Measurements from ENCODE around the gene LY86. TPM values are rescaled to one million over a fixed set of nuclear protein-coding genes. Genes with fewer than 3 reads are reported as not detected.

The LY86 gene
- total RNA-seq, 2 donors from 2014 or later, result 2.3 TPM; not detected in 1

GRCh38 chr6:6683969-6684833, 95.7 kb downstream of the LY86 start:
- Histone ChIP-seq H3K4me1 (peaks cover 69% of the 10 kb centered on the region), H3K27me3 (no peaks in the 10 kb centered on the region), H3K36me3 (replicated peaks in 1 of 2; ENCODE audit: insufficient read depth in 1 of 2, low read depth in 2 of 2) (no peaks in the 10 kb centered on the region), H3K4me3 (no peak overlapping the region), H3K27ac (peak overlapping the region; percentile 39 to 71 (median 56)), H3K9me3 (no peaks in the 10 kb centered on the region)
- peak; percentile 22 for ATAC-seq
- 12 to 21% methylated on average over 13 of the region's 13 CpGs for WGBS, 2 donors
- TF ChIP-seq CTCF (IDR thresholded peaks at IDR 0.05), result no peak
- TF ChIP-seq POLR2A (IDR thresholded peaks at IDR 0.05), result no peak
- intact Hi-C loops (cut with DNase I), result no loop called here
- DNase-seq, result peak in 1 of 4 donors; percentile 52

- no peaks in the 10 kb centered on the region for H3K36me3 ChIP-seq (replicated peaks in 1 of 2; ENCODE audit: insufficient read depth in 1 of 2, low read depth in 2 of 2)
- TF ChIP-seq POLR2A (IDR thresholded peaks at IDR 0.05), result no peak
- no peak for TF ChIP-seq CTCF (IDR thresholded peaks at IDR 0.05)
- intact Hi-C loops (cut with DNase I), result no loop called here
- H3K4me3 ChIP-seq, result no peak overlapping the region
- H3K27me3 ChIP-seq, result no peaks in the 10 kb centered on the region
- WGBS, 2 donors, result 84% methylated on average over 12 of the region's 12 CpGs
- no peak for DNase-seq
- H3K4me1 ChIP-seq, result peaks cover 60% of the 10 kb centered on the region
- H3K27ac ChIP-seq, result peak overlapping the region in 1 of 4 donors; percentile 90
- no peak for ATAC-seq
- H3K9me3 ChIP-seq, result no peaks in the 10 kb centered on the region
Measured at GRCh38 chr6:6685249-6686040, 96.9 kb downstream of the LY86 start.

GRCh38 chr6:6686176-6686575, 97.7 kb downstream of the LY86 start:
- Histone ChIP-seq H3K27ac (peak overlapping the region in 3 of 4 donors; percentile 89 to 92 (median 90)), H3K4me1 (peaks cover 60% of the 10 kb centered on the region), H3K4me3 (no peak overlapping the region), H3K9me3 (no peaks in the 10 kb centered on the region), H3K36me3 (replicated peaks in 1 of 2; ENCODE audit: insufficient read depth in 1 of 2, low read depth in 2 of 2) (no peaks in the 10 kb centered on the region), H3K27me3 (no peaks in the 10 kb centered on the region)
- WGBS, 2 donors, result 77 to 83% methylated on average over 6 to 7 of the region's 7 CpGs
- ATAC-seq (no peak), DNase-seq (no peak)
- TF ChIP-seq CTCF (IDR thresholded peaks at IDR 0.05), result no peak
- no peak for TF ChIP-seq POLR2A (IDR thresholded peaks at IDR 0.05)
- intact Hi-C loops (cut with DNase I), result no loop called here

- peaks cover 58% of the 10 kb centered on the region for H3K4me1 ChIP-seq
- H3K27me3 ChIP-seq, result no peaks in the 10 kb centered on the region
- no peaks in the 10 kb centered on the region for H3K36me3 ChIP-seq (replicated peaks in 1 of 2; ENCODE audit: insufficient read depth in 1 of 2, low read depth in 2 of 2)
- H3K4me3 ChIP-seq, result no peak overlapping the region
- peak overlapping the region; percentile 57 to 92 (median 90) for H3K27ac ChIP-seq
- DNase-seq, result peak; percentile 99 to 100 (median 100)
- no peaks in the 10 kb centered on the region for H3K9me3 ChIP-seq
- intact Hi-C loops (cut with DNase I), result no loop called here
- WGBS, 2 donors, result 16 to 19% methylated on average over 26 of the region's 26 CpGs
- peak; percentile 92 for ATAC-seq
- peak in 3 of 7 experiments; percentile 25 to 31 (median 28) for TF ChIP-seq CTCF (IDR thresholded peaks at IDR 0.05)
- peak; percentile 70 to 89 (median 83) for TF ChIP-seq POLR2A (IDR thresholded peaks at IDR 0.05)
Measured at GRCh38 chr6:6686748-6687601, 98.5 kb downstream of the LY86 start.
